ENCODE data around the gene SIAH1.
A peak's percentile ranks its signal among the peaks of the same experiment; 100 is the strongest.
"Not testable (repeated sequence)": the region's sequence is repeated elsewhere in the genome, so short reads cannot be mapped to it uniquely, and the experiment has no call there.

SIAH1 gene

GRCh38 chr16:48393485-48394354 is 8.5 kb upstream of the SIAH1 start:
- no peak for DNase-seq (ENCODE audit: low spot score)

GRCh38 chr16:48392407-48392806 is 7.2 kb upstream of the SIAH1 start:
- no peak for DNase-seq (ENCODE audit: low spot score)

DNA sequence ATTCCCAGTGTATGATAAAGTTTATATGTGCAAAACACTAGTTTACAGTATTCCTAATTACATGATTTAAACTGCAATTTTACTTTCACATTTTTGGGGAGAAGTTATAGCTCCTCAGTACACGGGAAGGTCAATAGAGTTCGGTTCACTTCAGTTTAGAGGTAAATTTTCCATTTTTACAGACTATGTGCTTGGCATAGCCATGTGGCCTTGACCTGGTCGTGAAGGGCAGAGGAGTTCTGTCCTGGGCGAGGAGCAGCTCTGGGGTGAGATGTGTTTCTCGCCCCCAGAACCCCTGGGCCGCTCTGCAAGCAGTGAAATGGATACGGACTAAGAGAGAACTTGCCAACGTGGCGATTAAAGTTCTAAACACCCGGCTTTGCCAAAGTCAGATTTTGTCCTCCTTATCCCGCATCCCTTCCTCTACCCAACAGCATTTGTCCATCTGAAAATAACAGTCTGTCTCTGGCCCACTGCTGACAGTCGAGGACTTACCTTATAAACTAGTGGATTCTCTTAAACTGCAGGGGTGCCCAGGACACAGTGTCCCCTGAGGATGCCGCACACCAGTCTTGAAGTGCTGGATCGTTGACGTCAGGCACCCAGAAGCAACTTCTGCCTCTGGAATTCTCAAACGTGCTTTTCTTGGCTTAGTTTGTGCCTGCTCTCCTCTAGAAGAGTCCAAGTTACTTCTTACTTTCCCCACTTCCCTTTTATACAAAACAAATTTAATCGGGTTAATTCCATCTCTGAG is 1.5 kb upstream of the SIAH1 start:
- DNase-seq (ENCODE audit: low spot score) = no peak

- no peak for DNase-seq (ENCODE audit: low spot score)
Observed at GRCh38 chr16:48384520-48385252, 527 bp downstream of the SIAH1 start.

GRCh38 chr16:48383877-48384519 is 1.2 kb downstream of the SIAH1 start:
- DNase-seq (ENCODE audit: low spot score) = peak; percentile 69

- DNase-seq (ENCODE audit: low spot score) = no peak
Observed at GRCh38 chr16:48383009-48383876, 2.0 kb downstream of the SIAH1 start.

DNA sequence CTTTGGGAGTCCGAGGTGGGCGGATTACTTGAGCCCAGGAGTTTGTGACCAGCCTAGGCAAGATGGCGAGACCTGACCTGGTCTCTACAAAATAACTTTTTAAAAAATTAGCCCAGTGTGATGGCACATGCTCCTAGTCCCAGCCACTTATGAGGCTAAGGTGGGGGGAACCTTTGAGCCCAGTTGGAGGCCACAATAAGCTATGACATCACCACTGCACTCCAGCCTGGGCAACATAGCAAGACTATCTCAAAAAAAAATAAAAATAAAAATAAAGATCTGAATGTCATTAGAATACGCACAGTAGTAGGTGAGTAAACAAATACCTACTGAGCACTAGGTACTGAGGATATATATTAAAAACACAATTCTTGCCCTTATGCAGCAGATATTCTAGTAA is 3.1 kb downstream of the SIAH1 start:
- no peak for DNase-seq (ENCODE audit: low spot score)

GRCh38 chr16:48381201-48381600 is 4.0 kb downstream of the SIAH1 start:
- no peak for DNase-seq (ENCODE audit: low spot score)

- DNase-seq (ENCODE audit: low spot score) = no peak
Observed at GRCh38 chr16:48378836-48379235, 6.4 kb downstream of the SIAH1 start.

DNA sequence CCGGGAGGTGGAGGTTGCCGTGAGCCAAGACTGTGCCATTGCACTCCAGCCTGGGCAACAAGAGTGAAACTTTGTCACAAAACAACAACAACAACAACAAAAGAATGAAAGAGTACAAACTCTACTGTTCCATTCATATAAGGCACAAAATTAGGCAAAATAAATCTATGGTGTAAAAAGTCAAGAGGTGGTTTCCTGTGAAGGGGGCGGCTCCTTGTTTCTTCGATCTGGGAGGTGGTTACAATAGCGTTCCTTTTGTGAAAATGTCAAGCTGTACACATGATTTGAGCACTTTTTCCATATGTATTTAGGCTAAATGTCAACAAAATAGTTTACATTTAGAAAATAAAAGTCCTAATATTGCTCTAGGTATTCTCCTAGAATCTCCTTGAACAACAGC is 6.9 kb downstream of the SIAH1 start:
- no peak for DNase-seq (ENCODE audit: low spot score)

DNA sequence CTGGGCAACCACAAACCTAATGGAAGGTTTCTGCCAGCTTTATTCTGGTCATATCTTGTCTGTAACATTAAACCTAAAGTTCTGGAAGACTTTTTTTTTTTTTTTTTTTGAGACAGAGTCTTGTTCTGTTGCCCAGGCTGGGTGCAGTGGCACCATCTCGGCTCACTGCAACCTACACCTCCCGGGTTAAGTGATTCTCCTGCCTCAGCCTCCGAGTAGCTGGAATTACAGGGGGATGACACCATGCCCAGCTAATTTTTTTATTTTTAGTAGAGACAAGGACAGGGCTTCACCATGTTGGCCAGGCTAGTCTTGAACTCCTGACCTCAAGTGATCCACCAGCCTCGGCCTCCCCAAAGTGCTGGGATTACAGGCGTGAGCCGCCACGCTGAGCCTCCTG is 7.9 kb downstream of the SIAH1 start:
- not testable (repeated sequence) for DNase-seq (ENCODE audit: low spot score)

- DNase-seq (ENCODE audit: low spot score) = no peak
Observed at GRCh38 chr16:48374255-48374654, 11.0 kb downstream of the SIAH1 start.

GRCh38 chr16:48373258-48374029 is 11.8 kb downstream of the SIAH1 start:
- no peak for DNase-seq (ENCODE audit: low spot score)

DNA sequence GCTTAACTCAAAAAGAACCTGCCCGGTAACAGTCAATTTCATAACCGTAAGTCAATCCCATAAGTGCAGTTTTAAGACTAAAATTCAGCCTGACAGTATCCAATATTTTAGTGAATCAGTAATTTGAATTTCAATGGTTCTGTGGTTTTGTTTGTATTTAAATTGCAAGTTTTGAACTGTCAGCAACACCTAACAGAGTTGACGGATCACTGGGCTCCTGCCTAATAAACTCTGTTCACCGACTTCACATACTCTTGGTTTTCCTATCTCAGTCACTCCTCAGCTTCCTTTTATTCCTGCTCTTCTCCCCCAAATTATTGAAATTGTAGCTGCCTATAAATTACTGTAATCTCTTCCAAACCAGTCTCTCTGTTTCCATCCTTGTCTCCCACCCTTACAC is 12.5 kb downstream of the SIAH1 start:
- no peak for DNase-seq (ENCODE audit: low spot score)

DNA sequence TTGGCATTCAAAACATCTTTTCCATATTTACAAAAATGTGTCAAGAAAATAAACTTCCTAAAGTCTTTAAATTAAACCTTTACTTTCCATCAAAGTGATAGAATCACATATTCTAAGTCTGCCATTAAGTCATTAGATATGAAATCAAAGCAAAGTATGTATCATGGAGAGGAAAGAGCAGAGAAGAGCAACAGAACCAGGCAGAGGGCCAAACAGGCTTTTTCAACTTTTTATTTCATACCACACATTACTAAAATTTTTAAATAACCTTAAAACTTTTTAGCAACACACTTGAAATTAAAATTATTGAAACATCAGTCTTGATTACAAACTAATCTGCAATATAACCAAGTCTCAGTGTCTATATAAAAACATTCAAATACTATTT is 13.8 kb downstream of the SIAH1 start:
- no peak for DNase-seq (ENCODE audit: low spot score)

DNA sequence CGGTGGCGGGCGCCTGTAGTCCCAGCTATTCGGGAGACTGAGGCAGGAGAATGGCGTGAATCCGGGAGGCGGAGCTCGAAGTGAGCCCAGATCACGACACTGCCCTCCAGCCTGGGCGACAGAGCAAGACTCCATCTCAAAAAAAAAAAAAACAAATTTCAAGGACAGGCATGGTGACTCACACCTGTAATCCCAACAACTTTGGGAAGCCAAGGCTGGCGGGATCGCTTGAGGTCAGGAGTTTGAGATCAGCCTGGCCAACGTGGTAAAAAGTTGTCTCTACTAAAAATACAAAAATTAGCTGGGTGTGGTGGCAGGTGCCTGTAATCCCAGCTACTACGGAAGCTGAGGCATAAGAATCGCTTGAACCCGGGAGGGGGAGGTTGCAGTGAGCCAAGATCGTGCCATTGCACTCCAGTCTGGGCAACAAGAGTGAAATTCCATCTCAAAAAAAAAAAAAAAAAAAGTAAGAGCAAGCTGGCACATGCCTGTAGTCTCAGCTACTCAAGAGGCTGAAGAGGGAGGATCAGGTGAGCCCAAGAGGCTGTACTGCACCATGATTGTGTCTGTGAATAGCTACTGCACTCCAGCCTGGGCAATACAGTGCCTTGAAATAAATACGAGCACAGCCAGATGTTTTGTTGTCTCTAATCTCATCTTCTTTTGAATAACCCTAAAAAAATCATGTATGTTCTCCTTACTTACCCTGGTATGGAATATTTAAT is 14.4 kb downstream of the SIAH1 start:
- DNase-seq (ENCODE audit: low spot score) = not testable (repeated sequence)

GRCh38 chr16:48370229-48370628 is 15.0 kb downstream of the SIAH1 start:
- DNase-seq (ENCODE audit: low spot score) = no peak

DNA sequence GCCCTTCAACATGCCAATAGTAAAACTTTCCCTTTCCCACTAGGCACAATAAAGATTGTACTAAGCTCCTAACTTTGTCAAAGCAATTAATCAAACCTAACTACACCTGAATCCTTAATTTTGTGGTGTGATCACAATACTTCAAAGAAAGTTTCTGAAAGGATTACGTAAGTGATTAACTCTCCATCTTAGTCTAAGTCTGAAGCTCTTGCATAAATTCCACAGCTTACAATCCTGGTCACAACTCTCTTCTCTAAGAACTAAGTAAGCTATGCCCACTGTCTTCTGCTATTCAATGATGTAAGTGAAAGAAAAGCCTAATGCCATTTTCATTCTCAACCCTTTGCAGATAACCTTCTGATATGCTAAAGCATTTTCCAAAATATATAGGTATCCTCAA is 15.4 kb downstream of the SIAH1 start:
- no peak for DNase-seq (ENCODE audit: low spot score)

DNA sequence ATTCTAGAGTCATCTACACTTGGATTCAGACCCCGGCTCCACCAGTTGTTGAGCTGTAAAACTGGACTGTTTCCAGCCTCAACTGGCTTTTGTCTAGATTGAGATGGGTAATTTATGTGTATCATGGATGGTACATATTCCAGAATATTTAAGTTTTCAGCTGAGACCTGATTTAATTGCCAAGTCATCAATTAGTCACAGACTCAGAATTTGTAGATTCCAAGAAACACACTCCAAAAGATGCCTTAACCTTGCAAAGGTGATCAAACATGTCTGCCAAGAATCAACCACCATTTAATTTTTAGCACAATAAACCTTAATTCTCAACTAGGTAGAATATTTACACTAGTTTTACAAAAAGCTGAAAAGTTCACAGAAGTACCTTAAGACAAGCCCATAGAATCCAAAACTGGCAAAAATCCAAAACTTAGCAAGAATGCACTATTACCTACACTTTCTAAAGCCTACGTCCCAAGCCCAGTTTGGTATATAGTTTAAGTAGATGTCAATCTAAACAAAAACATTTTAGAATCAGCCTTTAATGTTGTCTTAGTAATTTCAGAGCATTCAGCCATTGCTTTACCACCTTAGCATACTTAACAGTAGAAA is 17.7 kb downstream of the SIAH1 start:
- no peak for DNase-seq (ENCODE audit: low spot score)
